ENCODE measurements around the gene TDRD3.

The TDRD3 gene

DNA sequence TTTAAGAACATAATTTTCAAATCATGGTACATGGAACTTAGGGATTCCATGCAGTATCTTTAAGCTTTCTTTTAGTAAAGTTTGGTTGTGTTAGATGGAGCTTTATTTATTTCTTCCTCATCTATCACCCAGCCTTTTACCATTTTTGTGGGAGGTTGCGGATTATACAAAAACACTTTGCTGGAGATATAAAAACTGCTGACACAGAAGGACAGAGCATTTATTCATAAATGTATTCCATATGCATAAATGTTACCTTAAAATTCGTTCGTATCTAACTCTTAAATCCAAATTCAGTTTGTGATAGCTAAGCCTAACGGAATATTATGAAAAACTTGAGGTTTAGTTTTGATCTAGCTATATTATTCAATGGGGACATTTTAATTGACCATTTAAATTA lies 143.3 kb downstream of the TDRD3 start:
- TF ChIP-seq, protein P1, sequence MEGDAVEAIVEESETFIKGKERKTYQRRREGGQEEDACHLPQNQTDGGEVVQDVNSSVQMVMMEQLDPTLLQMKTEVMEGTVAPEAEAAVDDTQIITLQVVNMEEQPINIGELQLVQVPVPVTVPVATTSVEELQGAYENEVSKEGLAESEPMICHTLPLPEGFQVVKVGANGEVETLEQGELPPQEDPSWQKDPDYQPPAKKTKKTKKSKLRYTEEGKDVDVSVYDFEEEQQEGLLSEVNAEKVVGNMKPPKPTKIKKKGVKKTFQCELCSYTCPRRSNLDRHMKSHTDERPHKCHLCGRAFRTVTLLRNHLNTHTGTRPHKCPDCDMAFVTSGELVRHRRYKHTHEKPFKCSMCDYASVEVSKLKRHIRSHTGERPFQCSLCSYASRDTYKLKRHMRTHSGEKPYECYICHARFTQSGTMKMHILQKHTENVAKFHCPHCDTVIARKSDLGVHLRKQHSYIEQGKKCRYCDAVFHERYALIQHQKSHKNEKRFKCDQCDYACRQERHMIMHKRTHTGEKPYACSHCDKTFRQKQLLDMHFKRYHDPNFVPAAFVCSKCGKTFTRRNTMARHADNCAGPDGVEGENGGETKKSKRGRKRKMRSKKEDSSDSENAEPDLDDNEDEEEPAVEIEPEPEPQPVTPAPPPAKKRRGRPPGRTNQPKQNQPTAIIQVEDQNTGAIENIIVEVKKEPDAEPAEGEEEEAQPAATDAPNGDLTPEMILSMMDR (IDR thresholded peaks at IDR 0.05; ENCODE audit: low read depth, low read length): no peak
- H3K4me3 ChIP-seq (replicated peaks in 1 of 2; ENCODE audit: low read depth in 2 of 2, low read length in 2 of 2): no peak overlapping the region
- DNase-seq (ENCODE audit: low read depth in 2 of 2): no peak

DNA sequence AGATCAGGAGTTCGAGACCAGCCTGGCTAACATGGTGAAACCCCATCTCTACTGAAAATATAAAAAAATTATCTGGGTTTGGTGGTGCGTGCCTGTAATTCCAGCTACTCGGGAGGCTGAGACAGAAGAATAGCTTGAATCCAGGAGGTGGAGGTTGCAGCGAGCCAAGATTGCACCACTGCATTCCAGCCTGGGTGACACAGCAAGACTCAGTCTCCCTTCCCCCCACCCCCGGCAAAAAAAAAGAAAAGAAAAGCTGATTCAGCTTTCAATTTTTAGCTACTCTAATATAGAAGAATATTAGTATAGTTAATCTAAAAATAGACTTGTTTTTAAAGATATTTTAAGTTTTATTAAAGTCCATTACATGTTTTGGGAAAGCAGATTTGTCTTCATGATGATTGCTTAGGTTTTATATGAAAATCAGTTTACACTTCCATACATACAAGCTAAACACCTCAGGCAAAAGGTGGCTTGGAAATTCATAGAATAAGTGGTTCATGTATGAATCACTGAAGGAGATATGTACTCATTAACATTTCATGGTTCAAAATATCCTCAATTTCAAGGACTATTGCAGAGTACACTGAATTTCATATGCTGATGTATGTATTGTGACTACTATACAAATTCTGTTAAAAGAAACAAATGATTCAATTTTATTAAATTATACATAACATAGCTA lies 165.2 kb downstream of the TDRD3 start:
- no peak overlapping the region for H3K4me3 ChIP-seq (replicated peaks in 1 of 2; ENCODE audit: low read depth in 2 of 2, low read length in 2 of 2)
- peak; percentile 6 to 63 for DNase-seq (ENCODE audit: low read depth in 2 of 2)
- TF ChIP-seq, protein P1 (IDR thresholded peaks at IDR 0.05; ENCODE audit: low read depth, low read length): no peak

DNA sequence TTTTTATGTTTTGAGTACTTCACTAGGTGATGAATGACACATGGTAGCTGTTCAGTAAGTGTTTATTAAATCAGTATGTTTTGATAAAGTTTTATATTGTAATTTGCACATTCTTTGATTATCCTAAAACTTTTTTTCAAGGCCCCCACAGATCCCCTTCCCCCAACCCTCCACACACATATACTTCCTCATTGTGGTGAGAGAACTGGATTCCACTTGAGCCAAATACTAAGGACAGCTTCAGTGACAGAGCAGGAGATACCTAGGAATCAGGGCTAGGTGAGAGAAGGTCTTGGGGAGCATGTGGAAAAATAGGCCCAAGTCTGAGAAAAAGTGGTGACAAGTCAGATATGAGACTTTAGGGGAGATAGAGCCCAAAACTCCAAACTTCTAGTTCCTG lies 174.6 kb downstream of the TDRD3 start:
- DNase-seq (ENCODE audit: low read depth in 2 of 2): no peak
- H3K4me3 ChIP-seq (replicated peaks in 1 of 2; ENCODE audit: low read depth in 2 of 2, low read length in 2 of 2): no peak overlapping the region
- TF ChIP-seq, protein P1 (IDR thresholded peaks at IDR 0.05; ENCODE audit: low read depth, low read length): no peak

DNA sequence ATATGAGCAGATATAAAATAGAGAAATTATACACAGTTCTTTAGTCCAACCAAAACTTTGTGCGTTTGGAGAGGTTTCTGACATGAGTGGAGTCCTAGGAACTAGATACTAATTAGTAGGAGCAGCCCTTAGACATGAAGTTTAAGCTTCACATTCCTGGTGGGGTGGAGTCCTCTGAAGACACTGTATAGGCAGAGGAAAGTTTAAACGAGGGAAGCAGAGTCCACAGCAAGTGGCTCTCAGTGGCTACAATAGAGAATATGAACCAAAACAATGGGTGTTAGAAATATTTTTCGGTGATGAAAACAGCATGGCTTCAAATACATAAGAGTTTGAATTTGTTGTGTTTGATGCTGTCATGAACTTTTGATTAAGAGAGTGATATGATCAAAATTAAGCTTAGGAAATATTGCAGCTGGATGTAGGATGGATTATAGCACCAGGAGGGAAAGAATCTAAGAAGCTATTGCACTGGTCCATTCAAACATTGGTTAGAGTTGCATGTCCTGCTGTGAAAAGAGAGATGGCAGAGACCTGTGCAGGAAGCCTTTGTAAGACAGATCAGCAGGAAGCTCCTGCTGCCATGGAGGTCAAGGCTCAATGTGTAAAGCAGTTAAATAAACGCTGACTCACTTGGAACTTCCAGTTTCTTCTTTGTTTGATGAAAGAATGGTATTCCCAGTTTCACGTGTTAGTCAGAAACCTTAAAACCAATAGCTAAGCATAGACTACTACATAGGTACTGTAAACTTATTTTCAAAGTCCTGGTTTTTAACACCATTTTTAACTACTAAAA lies 175.2 kb downstream of the TDRD3 start:
- TF ChIP-seq, protein P1 (IDR thresholded peaks at IDR 0.05; ENCODE audit: low read depth, low read length): no peak
- peak; percentile 35 to 83 for DNase-seq (ENCODE audit: low read depth in 2 of 2)
- no peak overlapping the region for H3K4me3 ChIP-seq (replicated peaks in 1 of 2; ENCODE audit: low read depth in 2 of 2, low read length in 2 of 2)

DNA sequence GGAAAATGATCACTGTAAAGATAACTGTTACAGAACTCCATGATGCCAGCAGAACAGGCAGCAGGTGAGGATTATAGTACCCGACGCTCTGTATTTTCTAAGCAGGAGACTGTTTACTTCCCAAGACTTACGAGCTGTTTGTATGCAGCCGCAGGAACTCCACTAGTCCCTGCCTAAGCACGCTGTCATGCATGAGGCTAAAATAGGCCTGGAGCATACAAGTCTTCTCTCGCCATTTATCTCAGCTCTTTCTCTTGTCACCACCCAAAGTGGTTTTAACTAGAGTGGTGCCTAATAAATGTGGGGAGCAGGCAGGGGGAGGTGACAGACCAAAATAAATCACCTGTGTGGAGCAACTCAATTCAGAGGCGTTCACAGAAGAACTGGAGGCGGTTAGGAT lies 175.8 kb downstream of the TDRD3 start:
- TF ChIP-seq, protein P1 (IDR thresholded peaks at IDR 0.05; ENCODE audit: low read depth, low read length): no peak
- H3K4me3 ChIP-seq (replicated peaks in 1 of 2; ENCODE audit: low read depth in 2 of 2, low read length in 2 of 2): no peak overlapping the region
- no peak for DNase-seq (ENCODE audit: low read depth in 2 of 2)

DNA sequence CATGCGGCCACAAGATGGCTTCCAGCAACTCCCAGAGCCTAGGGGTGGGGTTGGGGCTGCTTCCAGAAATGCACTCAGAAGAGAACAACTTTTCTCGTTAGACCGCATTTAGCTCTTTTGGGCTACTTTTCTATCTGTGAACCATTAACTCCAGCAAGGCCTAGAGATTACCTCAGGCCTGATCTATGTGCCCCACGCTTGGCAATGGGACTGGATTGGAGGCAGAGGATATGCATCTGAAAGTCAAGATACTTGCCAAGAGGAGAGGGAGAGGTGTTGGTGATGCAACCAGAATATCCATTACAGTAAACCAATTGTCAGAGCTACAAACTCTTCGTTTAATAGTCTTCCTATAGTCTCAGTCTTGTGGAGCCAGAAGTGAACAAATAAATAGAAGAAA lies 177.7 kb downstream of the TDRD3 start:
- no peak overlapping the region for H3K4me3 ChIP-seq (replicated peaks in 1 of 2; ENCODE audit: low read depth in 2 of 2, low read length in 2 of 2)
- DNase-seq (ENCODE audit: low read depth in 2 of 2): no peak
- TF ChIP-seq, protein P1 (IDR thresholded peaks at IDR 0.05; ENCODE audit: low read depth, low read length): no peak

Measured in cardiac fibroblast (primary cell).